ENCODE data around the gene HLA-DRA. TPM values are rescaled to one million over a fixed set of nuclear protein-coding genes. Genes with fewer than 3 reads are reported as not detected.

Gene HLA-DRA
- polyA plus RNA-seq, 1 of the 3 experiments (the other 2 are of a cell fraction) = 0.10 TPM

DNA sequence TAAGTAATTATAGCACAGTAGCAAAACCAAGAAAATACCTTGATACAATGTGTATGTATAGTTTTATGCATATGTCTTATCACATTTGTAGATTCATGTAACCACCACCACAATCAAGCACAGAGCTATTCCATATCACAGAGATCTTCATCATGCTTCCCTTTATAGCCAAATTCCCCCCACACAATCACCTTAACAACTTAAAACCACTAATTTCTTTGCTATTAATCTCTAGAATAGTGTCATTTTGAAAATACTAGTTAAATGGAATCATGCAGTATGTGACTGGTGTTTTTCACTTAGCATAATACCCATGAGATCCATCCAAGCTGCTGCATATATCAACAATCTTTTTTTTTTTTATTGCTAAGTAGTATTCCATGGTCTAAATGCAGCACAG lies 8.2 kb downstream of the HLA-DRA start:
- Histone ChIP-seq H3K79me2 (ENCODE audit: insufficient read depth) (no peaks in the 10 kb centered on the region), H3K4me2 (no peak overlapping the region), H3K27me3 (ENCODE audit: insufficient read depth) (peaks cover 2% of the 10 kb centered on the region; the same call in 1 of the 2 replicates), H3K9ac (no peak overlapping the region), H3K4me3 (ENCODE audit: low read depth in 2 of 2, low read length in 1 of 2) (no peak overlapping the region), H3K27ac (ENCODE audit: low read depth in 2 of 2, low read length in 1 of 2) (no peak overlapping the region), H4K20me1 (ENCODE audit: insufficient read depth) (no peaks in the 10 kb centered on the region), H3K9me2 (no peaks in the 10 kb centered on the region), H3K4me1 (ENCODE audit: control insufficient read depth in 1 of 2, insufficient read depth in 2 of 2, low read depth in 1 of 2, low read length in 1 of 2) (no peaks in the 10 kb centered on the region), H2AFZ (ENCODE audit: low read depth) (no peak overlapping the region), H3F3A (replicated peaks; ENCODE audit: insufficient read depth) (no peaks in the 10 kb centered on the region), H3K9me3 (no peaks in the 10 kb centered on the region), H3K36me3 (replicated peaks in 1 of 2; ENCODE audit: control insufficient read depth in 1 of 2, insufficient read depth in 2 of 2, low read length in 1 of 2) (no peaks in the 10 kb centered on the region)
- DNase-seq = no peak
- TF ChIP-seq, protein P1, sequence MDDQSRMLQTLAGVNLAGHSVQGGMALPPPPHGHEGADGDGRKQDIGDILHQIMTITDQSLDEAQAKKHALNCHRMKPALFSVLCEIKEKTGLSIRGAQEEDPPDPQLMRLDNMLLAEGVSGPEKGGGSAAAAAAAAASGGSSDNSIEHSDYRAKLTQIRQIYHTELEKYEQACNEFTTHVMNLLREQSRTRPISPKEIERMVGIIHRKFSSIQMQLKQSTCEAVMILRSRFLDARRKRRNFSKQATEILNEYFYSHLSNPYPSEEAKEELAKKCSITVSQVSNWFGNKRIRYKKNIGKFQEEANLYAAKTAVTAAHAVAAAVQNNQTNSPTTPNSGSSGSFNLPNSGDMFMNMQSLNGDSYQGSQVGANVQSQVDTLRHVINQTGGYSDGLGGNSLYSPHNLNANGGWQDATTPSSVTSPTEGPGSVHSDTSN (IDR thresholded peaks at IDR 0.05) = no peak
- TF ChIP-seq, protein P2, sequence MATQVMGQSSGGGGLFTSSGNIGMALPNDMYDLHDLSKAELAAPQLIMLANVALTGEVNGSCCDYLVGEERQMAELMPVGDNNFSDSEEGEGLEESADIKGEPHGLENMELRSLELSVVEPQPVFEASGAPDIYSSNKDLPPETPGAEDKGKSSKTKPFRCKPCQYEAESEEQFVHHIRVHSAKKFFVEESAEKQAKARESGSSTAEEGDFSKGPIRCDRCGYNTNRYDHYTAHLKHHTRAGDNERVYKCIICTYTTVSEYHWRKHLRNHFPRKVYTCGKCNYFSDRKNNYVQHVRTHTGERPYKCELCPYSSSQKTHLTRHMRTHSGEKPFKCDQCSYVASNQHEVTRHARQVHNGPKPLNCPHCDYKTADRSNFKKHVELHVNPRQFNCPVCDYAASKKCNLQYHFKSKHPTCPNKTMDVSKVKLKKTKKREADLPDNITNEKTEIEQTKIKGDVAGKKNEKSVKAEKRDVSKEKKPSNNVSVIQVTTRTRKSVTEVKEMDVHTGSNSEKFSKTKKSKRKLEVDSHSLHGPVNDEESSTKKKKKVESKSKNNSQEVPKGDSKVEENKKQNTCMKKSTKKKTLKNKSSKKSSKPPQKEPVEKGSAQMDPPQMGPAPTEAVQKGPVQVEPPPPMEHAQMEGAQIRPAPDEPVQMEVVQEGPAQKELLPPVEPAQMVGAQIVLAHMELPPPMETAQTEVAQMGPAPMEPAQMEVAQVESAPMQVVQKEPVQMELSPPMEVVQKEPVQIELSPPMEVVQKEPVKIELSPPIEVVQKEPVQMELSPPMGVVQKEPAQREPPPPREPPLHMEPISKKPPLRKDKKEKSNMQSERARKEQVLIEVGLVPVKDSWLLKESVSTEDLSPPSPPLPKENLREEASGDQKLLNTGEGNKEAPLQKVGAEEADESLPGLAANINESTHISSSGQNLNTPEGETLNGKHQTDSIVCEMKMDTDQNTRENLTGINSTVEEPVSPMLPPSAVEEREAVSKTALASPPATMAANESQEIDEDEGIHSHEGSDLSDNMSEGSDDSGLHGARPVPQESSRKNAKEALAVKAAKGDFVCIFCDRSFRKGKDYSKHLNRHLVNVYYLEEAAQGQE (IDR thresholded peaks at IDR 0.05; ENCODE audit: low read depth, low read length) = no peak
- TF ChIP-seq, protein P3, sequence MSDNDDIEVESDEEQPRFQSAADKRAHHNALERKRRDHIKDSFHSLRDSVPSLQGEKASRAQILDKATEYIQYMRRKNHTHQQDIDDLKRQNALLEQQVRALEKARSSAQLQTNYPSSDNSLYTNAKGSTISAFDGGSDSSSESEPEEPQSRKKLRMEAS (IDR thresholded peaks at IDR 0.05; ENCODE audit: low read depth) = no peak
- no peak for TF ChIP-seq FOXJ3 (CRISPR knock-in tag; IDR thresholded peaks at IDR 0.05)
- no peak for TF ChIP-seq GATA2 (CRISPR knock-in tag; IDR thresholded peaks at IDR 0.05)
- no peak for TF ChIP-seq RAD21 (IDR thresholded peaks at IDR 0.05; ENCODE audit: low read length)
- no peak for TF ChIP-seq FOXM1 (IDR thresholded peaks at IDR 0.05; ENCODE audit: low read depth)
- no peak for TF ChIP-seq CHD2 (IDR thresholded peaks at IDR 0.05; ENCODE audit: low read length, partially characterized antibody)
- no peak for TF ChIP-seq SMC3 (IDR thresholded peaks at IDR 0.05; ENCODE audit: low read depth, low read length)
- TF ChIP-seq, protein P4, sequence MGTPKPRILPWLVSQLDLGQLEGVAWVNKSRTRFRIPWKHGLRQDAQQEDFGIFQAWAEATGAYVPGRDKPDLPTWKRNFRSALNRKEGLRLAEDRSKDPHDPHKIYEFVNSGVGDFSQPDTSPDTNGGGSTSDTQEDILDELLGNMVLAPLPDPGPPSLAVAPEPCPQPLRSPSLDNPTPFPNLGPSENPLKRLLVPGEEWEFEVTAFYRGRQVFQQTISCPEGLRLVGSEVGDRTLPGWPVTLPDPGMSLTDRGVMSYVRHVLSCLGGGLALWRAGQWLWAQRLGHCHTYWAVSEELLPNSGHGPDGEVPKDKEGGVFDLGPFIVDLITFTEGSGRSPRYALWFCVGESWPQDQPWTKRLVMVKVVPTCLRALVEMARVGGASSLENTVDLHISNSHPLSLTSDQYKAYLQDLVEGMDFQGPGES (IDR thresholded peaks at IDR 0.05; ENCODE audit: low read depth, low read length) = no peak
- TF ChIP-seq, protein P5, sequence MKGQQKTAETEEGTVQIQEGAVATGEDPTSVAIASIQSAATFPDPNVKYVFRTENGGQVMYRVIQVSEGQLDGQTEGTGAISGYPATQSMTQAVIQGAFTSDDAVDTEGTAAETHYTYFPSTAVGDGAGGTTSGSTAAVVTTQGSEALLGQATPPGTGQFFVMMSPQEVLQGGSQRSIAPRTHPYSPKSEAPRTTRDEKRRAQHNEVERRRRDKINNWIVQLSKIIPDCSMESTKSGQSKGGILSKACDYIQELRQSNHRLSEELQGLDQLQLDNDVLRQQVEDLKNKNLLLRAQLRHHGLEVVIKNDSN (IDR thresholded peaks at IDR 0.05; ENCODE audit: borderline replicate concordance, low read depth) = no peak
- no peak for TF ChIP-seq NFIC (IDR thresholded peaks at IDR 0.05; ENCODE audit: borderline replicate concordance)
- no peak for TF ChIP-seq POLR2AphosphoS5 (IDR thresholded peaks at IDR 0.05; ENCODE audit: low read depth, low read length)
- TF ChIP-seq TCF12 (IDR thresholded peaks at IDR 0.05) = no peak
- no peak for TF ChIP-seq MEF2A (IDR thresholded peaks at IDR 0.05; ENCODE audit: borderline replicate concordance, low read depth)
- no peak for TF ChIP-seq TEAD4 (IDR thresholded peaks at IDR 0.05; ENCODE audit: borderline replicate concordance, insufficient read depth)
- TF ChIP-seq RFX5 (IDR thresholded peaks at IDR 0.05; ENCODE audit: low read length) = no peak
- POLR2A ChIA-PET = no interaction called here
- CTCF ChIA-PET = no interaction called here

All from SK-N-SH (cell line).